ENCODE data around the gene DNAH14.
"Not testable (repeated sequence)": the region's sequence is repeated elsewhere in the genome, so short reads cannot be mapped to it uniquely, and the experiment has no call there.

The DNAH14 gene

DNA sequence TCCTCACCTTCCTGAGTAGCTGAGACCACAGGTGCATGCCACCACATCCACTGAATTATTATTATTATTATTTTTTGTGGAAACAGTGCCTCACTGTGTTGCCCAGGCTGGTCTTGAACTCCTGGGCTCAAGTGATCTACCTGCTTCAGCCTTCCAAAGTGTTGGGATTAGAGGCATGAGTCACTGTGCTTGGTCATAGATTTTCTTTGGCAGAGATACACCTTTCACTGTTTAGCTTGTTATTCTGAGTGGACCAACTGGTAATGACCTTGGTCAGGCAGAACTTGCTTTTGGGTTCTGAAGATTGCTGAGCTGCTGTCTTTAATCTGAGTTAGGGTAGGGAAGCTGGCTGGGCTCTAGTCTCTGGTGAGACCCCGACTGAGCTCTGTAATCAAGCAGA lies 66.8 kb downstream of the DNAH14 start:
- Histone ChIP-seq H3K79me1 (ENCODE audit: low read length) (no peaks in the 10 kb centered on the region), H3K27ac (ENCODE audit: low read depth, low read length) (no peak overlapping the region), H3K18ac (ENCODE audit: low read length) (no peak overlapping the region), H3K4me2 (ENCODE audit: low read length) (no peak overlapping the region), H2AK5ac (ENCODE audit: low read length) (no peak overlapping the region), H4K5ac (ENCODE audit: low read length) (no peak overlapping the region), H2BK120ac (ENCODE audit: low read depth, low read length) (no peak overlapping the region), H2BK15ac (replicated peaks; ENCODE audit: low read depth) (no peak overlapping the region), H3K4me3 (ENCODE audit: low read length) (no peak overlapping the region), H3K79me2 (ENCODE audit: control insufficient read depth, insufficient read depth, low read length) (no peaks in the 10 kb centered on the region), H3K27me3 (ENCODE audit: insufficient read depth, low read length, poor library complexity) (no peaks in the 10 kb centered on the region), H3K4ac (ENCODE audit: low read depth, low read length) (no peak overlapping the region), H3K4me1 (ENCODE audit: control insufficient read depth, low read depth, low read length) (no peaks in the 10 kb centered on the region), H3K9ac (ENCODE audit: low read length) (no peak overlapping the region), H4K8ac (ENCODE audit: low read depth, low read length) (no peak overlapping the region), H3K56ac (ENCODE audit: low read length) (no peak overlapping the region), H2BK5ac (ENCODE audit: low read length) (no peak overlapping the region), H3K36me3 (ENCODE audit: control insufficient read depth, insufficient read depth, low read length) (no peaks in the 10 kb centered on the region), H3K23ac (ENCODE audit: low read length) (no peak overlapping the region)
- no peak for DNase-seq
- WGBS (ENCODE audit: extremely low coverage, insufficient coverage, low lambda C conversion rate): no CpG with 5 or more reads among the region's 1 CpG

DNA sequence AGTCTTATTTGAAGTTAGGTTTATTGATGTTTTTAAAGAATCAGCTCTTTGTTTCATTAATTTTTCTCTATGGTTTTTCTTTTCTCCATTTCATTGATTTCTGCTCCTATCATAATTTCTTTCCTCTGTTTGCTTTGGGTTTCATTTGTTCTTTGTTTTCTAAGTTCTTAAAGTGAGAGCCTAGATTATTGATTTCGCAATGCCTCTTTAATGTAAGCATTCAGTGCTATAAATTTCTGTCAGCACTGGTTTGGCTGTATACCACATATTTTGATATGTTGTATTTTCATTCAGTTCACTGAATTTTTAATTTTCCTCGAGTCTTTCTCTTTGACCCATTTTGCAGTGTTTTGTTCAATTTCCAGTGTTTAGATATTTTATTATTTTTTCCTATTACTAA lies 68.7 kb downstream of the DNAH14 start:
- no peak overlapping the region for H2BK15ac ChIP-seq (replicated peaks; ENCODE audit: low read depth)
- H3K27me3 ChIP-seq (ENCODE audit: insufficient read depth, low read length, poor library complexity): no peaks in the 10 kb centered on the region
- H3K36me3 ChIP-seq (ENCODE audit: control insufficient read depth, insufficient read depth, low read length): no peaks in the 10 kb centered on the region
- no peak overlapping the region for H4K8ac ChIP-seq (ENCODE audit: low read depth, low read length)
- H2BK120ac ChIP-seq (ENCODE audit: low read depth, low read length): no peak overlapping the region
- no peak overlapping the region for H3K56ac ChIP-seq (ENCODE audit: low read length)
- H3K4me1 ChIP-seq (ENCODE audit: control insufficient read depth, low read depth, low read length): no peaks in the 10 kb centered on the region
- no peak overlapping the region for H3K27ac ChIP-seq (ENCODE audit: low read depth, low read length)
- DNase-seq: no peak
- no peak overlapping the region for H3K4me3 ChIP-seq (ENCODE audit: low read length)
- no peak overlapping the region for H3K23ac ChIP-seq (ENCODE audit: low read length)
- H3K4ac ChIP-seq (ENCODE audit: low read depth, low read length): no peak overlapping the region
- H3K79me1 ChIP-seq (ENCODE audit: low read length): no peaks in the 10 kb centered on the region
- no peak overlapping the region for H2AK5ac ChIP-seq (ENCODE audit: low read length)
- no peaks in the 10 kb centered on the region for H3K79me2 ChIP-seq (ENCODE audit: control insufficient read depth, insufficient read depth, low read length)
- H4K5ac ChIP-seq (ENCODE audit: low read length): no peak overlapping the region
- WGBS (ENCODE audit: extremely low coverage, insufficient coverage, low lambda C conversion rate): no CpG with 5 or more reads among the region's 2 CpGs
- H3K9ac ChIP-seq (ENCODE audit: low read length): no peak overlapping the region
- H3K18ac ChIP-seq (ENCODE audit: low read length): no peak overlapping the region
- H3K4me2 ChIP-seq (ENCODE audit: low read length): no peak overlapping the region
- no peak overlapping the region for H2BK5ac ChIP-seq (ENCODE audit: low read length)

DNA sequence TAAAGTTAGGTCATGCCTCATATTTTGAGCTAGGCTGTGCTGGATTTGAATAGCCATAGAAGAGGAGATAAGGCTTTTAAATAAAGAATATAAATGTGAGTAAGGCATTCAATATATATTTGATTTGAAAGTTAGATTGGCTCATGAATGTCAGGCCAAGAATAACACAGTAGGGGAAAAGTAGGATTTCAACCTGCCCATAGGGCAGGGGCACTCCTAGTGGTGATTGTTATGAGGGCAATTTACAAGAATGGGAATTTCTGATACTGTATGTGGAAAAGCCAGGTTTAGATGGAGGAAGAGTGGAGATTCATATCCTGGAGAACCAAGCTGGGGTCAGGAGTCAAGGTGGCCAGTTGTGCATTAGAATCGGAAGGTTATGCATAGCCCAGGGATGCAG lies 74.9 kb downstream of the DNAH14 start:
- no peak overlapping the region for H3K4me3 ChIP-seq (ENCODE audit: low read length)
- H3K4me1 ChIP-seq (ENCODE audit: control insufficient read depth, low read depth, low read length): no peaks in the 10 kb centered on the region
- no peak overlapping the region for H3K4me2 ChIP-seq (ENCODE audit: low read length)
- no peak overlapping the region for H2BK15ac ChIP-seq (replicated peaks; ENCODE audit: low read depth)
- no peak overlapping the region for H3K9ac ChIP-seq (ENCODE audit: low read length)
- no peak overlapping the region for H2BK120ac ChIP-seq (ENCODE audit: low read depth, low read length)
- H3K27ac ChIP-seq (ENCODE audit: low read depth, low read length): no peak overlapping the region
- no peaks in the 10 kb centered on the region for H3K36me3 ChIP-seq (ENCODE audit: control insufficient read depth, insufficient read depth, low read length)
- no peak overlapping the region for H3K56ac ChIP-seq (ENCODE audit: low read length)
- H3K79me1 ChIP-seq (ENCODE audit: low read length): no peaks in the 10 kb centered on the region
- no peaks in the 10 kb centered on the region for H3K79me2 ChIP-seq (ENCODE audit: control insufficient read depth, insufficient read depth, low read length)
- H4K5ac ChIP-seq (ENCODE audit: low read length): no peak overlapping the region
- H3K4ac ChIP-seq (ENCODE audit: low read depth, low read length): no peak overlapping the region
- DNase-seq: peak; percentile 6
- WGBS (ENCODE audit: extremely low coverage, insufficient coverage, low lambda C conversion rate): no CpG with 5 or more reads among the region's 1 CpG
- H2AK5ac ChIP-seq (ENCODE audit: low read length): no peak overlapping the region
- H3K18ac ChIP-seq (ENCODE audit: low read length): no peak overlapping the region
- H3K23ac ChIP-seq (ENCODE audit: low read length): no peak overlapping the region
- H3K27me3 ChIP-seq (ENCODE audit: insufficient read depth, low read length, poor library complexity): no peaks in the 10 kb centered on the region
- no peak overlapping the region for H2BK5ac ChIP-seq (ENCODE audit: low read length)
- no peak overlapping the region for H4K8ac ChIP-seq (ENCODE audit: low read depth, low read length)

DNA sequence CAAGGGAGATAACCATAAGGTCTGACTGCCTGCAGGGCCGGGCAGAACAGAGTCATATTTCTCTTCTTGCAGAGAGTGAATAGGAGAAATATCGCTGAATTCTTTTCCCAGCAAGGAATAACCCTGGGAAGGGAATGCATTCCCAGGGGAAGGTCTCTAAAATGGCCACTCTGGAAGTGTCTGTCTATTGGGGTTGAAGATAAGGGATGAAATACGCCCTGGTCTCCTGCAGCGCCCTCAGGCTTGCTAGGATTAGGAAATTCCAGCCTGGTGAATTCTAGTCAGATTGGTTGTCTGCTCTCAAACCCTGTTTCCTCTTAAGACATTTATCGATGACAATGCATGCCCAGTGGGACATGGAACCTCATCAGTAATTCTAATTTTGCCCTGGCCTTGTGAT lies 76.9 kb downstream of the DNAH14 start:
- not testable (repeated sequence) for H3K27ac ChIP-seq (ENCODE audit: low read depth, low read length); H3K56ac ChIP-seq (ENCODE audit: low read length); H3K4me1 ChIP-seq (ENCODE audit: control insufficient read depth, low read depth, low read length); H3K18ac ChIP-seq (ENCODE audit: low read length); H3K23ac ChIP-seq (ENCODE audit: low read length); H3K4me2 ChIP-seq (ENCODE audit: low read length); H2AK5ac ChIP-seq (ENCODE audit: low read length); H3K79me2 ChIP-seq (ENCODE audit: control insufficient read depth, insufficient read depth, low read length); H3K79me1 ChIP-seq (ENCODE audit: low read length); H3K4ac ChIP-seq (ENCODE audit: low read depth, low read length); H2BK120ac ChIP-seq (ENCODE audit: low read depth, low read length); H4K8ac ChIP-seq (ENCODE audit: low read depth, low read length); H3K9ac ChIP-seq (ENCODE audit: low read length); H3K27me3 ChIP-seq (ENCODE audit: insufficient read depth, low read length, poor library complexity); H4K5ac ChIP-seq (ENCODE audit: low read length); H2BK5ac ChIP-seq (ENCODE audit: low read length); H3K4me3 ChIP-seq (ENCODE audit: low read length); H2BK15ac ChIP-seq (replicated peaks; ENCODE audit: low read depth); H3K36me3 ChIP-seq (ENCODE audit: control insufficient read depth, insufficient read depth, low read length)
- peak; percentile 18 for DNase-seq
- WGBS (ENCODE audit: extremely low coverage, insufficient coverage, low lambda C conversion rate): no CpG with 5 or more reads among the region's 5 CpGs

DNA sequence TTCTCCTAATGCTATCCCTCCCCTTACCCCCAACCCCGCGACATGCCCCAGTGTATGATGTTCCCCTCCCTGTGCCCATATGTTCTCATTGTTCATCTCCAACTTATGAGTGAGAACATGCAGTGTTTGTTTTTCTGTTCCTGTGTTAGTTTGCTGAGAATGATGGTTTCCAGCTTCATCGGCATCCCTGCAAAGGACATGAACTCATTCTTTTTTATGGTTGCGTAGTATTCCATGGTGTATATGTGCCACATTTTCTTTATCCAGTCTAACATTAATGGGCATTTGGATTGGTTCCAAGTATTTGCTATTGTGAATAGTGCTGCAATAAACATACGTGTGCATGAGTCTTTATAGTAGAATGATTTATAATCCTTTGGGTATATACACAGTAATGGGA lies 78.6 kb downstream of the DNAH14 start:
- H4K5ac ChIP-seq (ENCODE audit: low read length); DNase-seq; H3K79me1 ChIP-seq (ENCODE audit: low read length); H3K36me3 ChIP-seq (ENCODE audit: control insufficient read depth, insufficient read depth, low read length); H3K4me1 ChIP-seq (ENCODE audit: control insufficient read depth, low read depth, low read length); H2BK120ac ChIP-seq (ENCODE audit: low read depth, low read length); H3K4ac ChIP-seq (ENCODE audit: low read depth, low read length); H3K9ac ChIP-seq (ENCODE audit: low read length); H3K4me3 ChIP-seq (ENCODE audit: low read length); H2BK15ac ChIP-seq (replicated peaks; ENCODE audit: low read depth); H2BK5ac ChIP-seq (ENCODE audit: low read length); H4K8ac ChIP-seq (ENCODE audit: low read depth, low read length); H3K18ac ChIP-seq (ENCODE audit: low read length); H3K23ac ChIP-seq (ENCODE audit: low read length); H3K4me2 ChIP-seq (ENCODE audit: low read length); H3K27me3 ChIP-seq (ENCODE audit: insufficient read depth, low read length, poor library complexity); H2AK5ac ChIP-seq (ENCODE audit: low read length); H3K79me2 ChIP-seq (ENCODE audit: control insufficient read depth, insufficient read depth, low read length); H3K27ac ChIP-seq (ENCODE audit: low read depth, low read length); H3K56ac ChIP-seq (ENCODE audit: low read length): not testable (repeated sequence)
- WGBS (ENCODE audit: extremely low coverage, insufficient coverage, low lambda C conversion rate): no CpG with 5 or more reads among the region's 5 CpGs

DNA sequence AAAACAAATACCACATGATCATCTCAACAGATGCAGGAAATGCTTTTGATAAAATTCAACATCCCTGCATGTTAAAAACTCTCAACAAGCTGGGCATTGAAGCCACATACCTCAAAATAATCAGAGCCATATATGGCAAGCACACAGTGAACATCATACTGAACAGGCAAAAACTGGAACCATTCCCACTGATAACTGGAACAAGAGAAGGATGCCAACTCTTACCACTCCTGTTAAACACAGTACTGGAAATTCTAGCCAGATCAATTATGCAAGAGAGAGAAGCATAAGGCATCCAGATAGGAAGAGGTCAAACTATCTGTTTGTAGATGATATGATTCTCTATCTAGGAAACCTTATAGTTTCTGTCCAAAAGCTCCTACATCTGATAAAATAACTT lies 91.6 kb downstream of the DNAH14 start:
- Histone ChIP-seq H3K4me1 (ENCODE audit: control insufficient read depth, low read depth, low read length) (no peaks in the 10 kb centered on the region), H4K8ac (ENCODE audit: low read depth, low read length) (no peak overlapping the region)

More for the DNA sequence above, 91.6 kb downstream of the DNAH14 start:
- Histone ChIP-seq H3K4ac (ENCODE audit: low read depth, low read length) (no peak overlapping the region), H3K79me2 (ENCODE audit: control insufficient read depth, insufficient read depth, low read length) (no peaks in the 10 kb centered on the region), H3K36me3 (ENCODE audit: control insufficient read depth, insufficient read depth, low read length) (no peaks in the 10 kb centered on the region), H2AK5ac (ENCODE audit: low read length) (no peak overlapping the region), H3K79me1 (ENCODE audit: low read length) (no peaks in the 10 kb centered on the region), H2BK120ac (ENCODE audit: low read depth, low read length) (no peak overlapping the region), H3K18ac (ENCODE audit: low read length) (no peak overlapping the region), H3K4me3 (ENCODE audit: low read length) (no peak overlapping the region), H4K5ac (ENCODE audit: low read length) (no peak overlapping the region), H3K27me3 (ENCODE audit: insufficient read depth, low read length, poor library complexity) (no peaks in the 10 kb centered on the region), H3K23ac (ENCODE audit: low read length) (no peak overlapping the region), H3K9ac (ENCODE audit: low read length) (no peak overlapping the region), H2BK15ac (replicated peaks; ENCODE audit: low read depth) (no peak overlapping the region), H3K27ac (ENCODE audit: low read depth, low read length) (no peak overlapping the region), H3K56ac (ENCODE audit: low read length) (no peak overlapping the region), H2BK5ac (ENCODE audit: low read length) (no peak overlapping the region), H3K4me2 (ENCODE audit: low read length) (no peak overlapping the region)
- no peak for DNase-seq

All from mesendoderm (in vitro differentiated cells).